K562 (cell line): ENCODE data around the gene ZBTB49. TPM values are rescaled to one million over a fixed set of nuclear protein-coding genes. Genes with fewer than 3 reads are reported as not detected.

Experiments used
- KDM2B ChIP-seq: fragments of 250-450 bp; sonication (Bioruptor Pico); IDR thresholded peaks from 2 replicates; pipeline ENCODE4 v1.8.0; 2021; ENCODE audit warnings: mild to moderate bottlenecking, moderate library complexity
- MTA2 ChIP-seq: fragments of 450-650 bp; IDR thresholded peaks from 2 replicates; pipeline ENCODE4 v1.6.1; 2016; ENCODE audit warnings: low read depth
- POLR2B ChIP-seq: fragments of 450-650 bp; IDR thresholded peaks from 2 replicates; pipeline ENCODE4 v1.6.1; 2018; ENCODE audit warnings: low read depth; ENCODE audit not compliant: partially characterized antibody
- SAFB ChIP-seq: fragments of 200-400 bp; formaldehyde crosslinking; IDR thresholded peaks from 2 replicates; pipeline ENCODE4 v1.6.1; 2017; ENCODE audit warnings: low read depth, low read length, borderline replicate concordance
- SIRT6 ChIP-seq: IDR thresholded peaks from one replicate; pipeline ENCODE4 v1.6.1; 2012; ENCODE audit warnings: low read depth, mild to moderate bottlenecking, control low read depth, inconsistent platforms, low read length, moderate library complexity
- SMARCA5 ChIP-seq: fragments of 450-650 bp; IDR thresholded peaks from 2 replicates; pipeline ENCODE4 v1.6.1; 2016
- TSC22D4 ChIP-seq: fragments of 450-650 bp; IDR thresholded peaks from 2 replicates; pipeline ENCODE4 v1.6.1; 2016; ENCODE audit warnings: missing genetic modification characterization, missing biosample characterization, control low read depth
- polyA plus RNA-seq, 8 experiments: library from polyadenylated mRNA; depleted of rRNA in 4 of 8; stranded (reverse) in 5 of 8; unstranded in 3 of 8; fragments of >200 nt; fragmentation: Nextera tagmentation in 2 of 8; fragmentation: Illumina TruSeq in 1 of 8; extraction: Ambion mirVana in 2 of 8; extraction: Trizol in 1 of 8; gene quantifications; 2 replicates each; pipeline versions ENCODE4 v1.2.1 to v1.2.3, GENCODE V29; 2011 to 2014; ENCODE audit warnings: inconsistent platforms in 1 of 8, missing spikeins in 1 of 8
- total RNA-seq, 7 experiments: library from RNA; depleted of rRNA in 6 of 7; stranded (reverse); fragments of >200 nt in 6 of 7; fragmentation: Illumina TruSeq in 2 of 7; extraction: Trizol in 2 of 7; gene quantifications; 2 replicates each; pipeline versions ENCODE4 v1.2.1 to v1.2.3, GENCODE V29; 2011 to 2021; ENCODE audit warnings: low replicate concordance in 1 of 7
- TF ChIP-seq, protein P1 (sequence below): fragments of 250-450 bp; sonication (Bioruptor Pico); IDR thresholded peaks from 2 replicates; pipeline ENCODE4 v1.4.0; 2020; ENCODE audit warnings: mild to moderate bottlenecking, moderate library complexity, borderline replicate concordance
- TF ChIP-seq, protein P2 (sequence below): sonication (generic); formaldehyde crosslinking; IDR thresholded peaks from 2 replicates; pipeline ENCODE4 v1.8.1; 2022; ENCODE audit warnings: missing genetic modification reagents
- TF ChIP-seq, protein P3 (sequence below): fragments of 450-650 bp; IDR thresholded peaks from 2 replicates; pipeline ENCODE4 v1.6.1; 2016; ENCODE audit warnings: missing biosample characterization, missing genetic modification characterization
- TF ChIP-seq, protein P4 (sequence below): IDR thresholded peaks from 2 replicates; pipeline ENCODE4 v1.6.1; 2011; ENCODE audit not compliant: insufficient read length; ENCODE audit errors: extremely low read depth
- TF ChIP-seq, protein P5 (sequence below): fragments of 450-650 bp; IDR thresholded peaks from 2 replicates; pipeline ENCODE4 v1.6.1; 2016; ENCODE audit warnings: low read depth, mild to moderate bottlenecking, moderate library complexity
- TF ChIP-seq, protein P6 (sequence below), 2 experiments: IDR thresholded peaks; 2 replicates each; pipeline ENCODE4 v1.6.1; 2011; ENCODE audit warnings: borderline replicate concordance in 1 of 2, control low read depth in 1 of 2, low read depth in 1 of 2, low read length in 1 of 2, mild to moderate bottlenecking in 1 of 2, mixed read lengths in 1 of 2, moderate library complexity in 1 of 2; ENCODE audit not compliant: insufficient read depth in 1 of 2, insufficient read length in 1 of 2, poor library complexity in 1 of 2, severe bottlenecking in 1 of 2; ENCODE audit errors: extremely low read depth in 1 of 2
- TF ChIP-seq, protein P7 (sequence below), 2 experiments: fragments of 250-450 bp in 1 of 2; fragments of 450-650 bp in 1 of 2; sonication (Bioruptor Pico) in 1 of 2; IDR thresholded peaks; 2 replicates each; pipeline versions ENCODE4 v1.6.1 to v1.8.0; 2016 to 2021; ENCODE audit warnings: mild to moderate bottlenecking in 2 of 2, moderate library complexity in 2 of 2, missing compliant biosample characterization in 1 of 2, missing genetic modification characterization in 1 of 2
- TF ChIP-seq, protein P8 (sequence below): sonication (generic); formaldehyde crosslinking; IDR thresholded peaks from 2 replicates; pipeline ENCODE4 v1.8.0; 2022; ENCODE audit warnings: mild to moderate bottlenecking, missing genetic modification reagents

ZBTB49 gene
- total and polyA plus RNA-seq, 9 of the 15 experiments (the other 6 are each of a cell fraction or from before 2014, with no cell fraction given): 0.49 to 8.0 (median 4.2) TPM

DNA sequence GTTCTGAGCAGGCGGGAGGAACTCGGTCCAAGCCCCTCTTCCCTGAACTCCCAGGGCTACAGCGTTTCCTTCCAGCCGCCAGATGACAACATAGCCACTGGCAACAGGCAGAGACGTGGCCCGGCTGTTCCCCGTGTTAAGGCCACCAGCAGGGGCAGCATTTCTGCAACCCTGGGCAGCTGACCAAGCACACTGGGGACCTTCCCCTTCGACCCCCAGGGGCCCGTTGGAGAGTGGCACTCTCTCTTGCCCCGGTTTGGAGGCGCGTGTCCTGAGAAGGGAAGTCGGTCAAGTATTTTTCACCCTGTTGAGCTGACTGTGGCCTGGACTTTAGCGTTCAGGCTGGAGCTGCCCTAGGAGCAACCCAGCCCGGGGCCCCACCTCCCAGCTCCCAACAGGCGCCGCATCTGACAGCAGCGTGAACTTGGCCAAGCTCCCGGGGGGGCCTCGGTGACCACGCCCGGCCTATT, 37.6 kb downstream of the ZBTB49 start (continued):
- TF ChIP-seq, protein P1, sequence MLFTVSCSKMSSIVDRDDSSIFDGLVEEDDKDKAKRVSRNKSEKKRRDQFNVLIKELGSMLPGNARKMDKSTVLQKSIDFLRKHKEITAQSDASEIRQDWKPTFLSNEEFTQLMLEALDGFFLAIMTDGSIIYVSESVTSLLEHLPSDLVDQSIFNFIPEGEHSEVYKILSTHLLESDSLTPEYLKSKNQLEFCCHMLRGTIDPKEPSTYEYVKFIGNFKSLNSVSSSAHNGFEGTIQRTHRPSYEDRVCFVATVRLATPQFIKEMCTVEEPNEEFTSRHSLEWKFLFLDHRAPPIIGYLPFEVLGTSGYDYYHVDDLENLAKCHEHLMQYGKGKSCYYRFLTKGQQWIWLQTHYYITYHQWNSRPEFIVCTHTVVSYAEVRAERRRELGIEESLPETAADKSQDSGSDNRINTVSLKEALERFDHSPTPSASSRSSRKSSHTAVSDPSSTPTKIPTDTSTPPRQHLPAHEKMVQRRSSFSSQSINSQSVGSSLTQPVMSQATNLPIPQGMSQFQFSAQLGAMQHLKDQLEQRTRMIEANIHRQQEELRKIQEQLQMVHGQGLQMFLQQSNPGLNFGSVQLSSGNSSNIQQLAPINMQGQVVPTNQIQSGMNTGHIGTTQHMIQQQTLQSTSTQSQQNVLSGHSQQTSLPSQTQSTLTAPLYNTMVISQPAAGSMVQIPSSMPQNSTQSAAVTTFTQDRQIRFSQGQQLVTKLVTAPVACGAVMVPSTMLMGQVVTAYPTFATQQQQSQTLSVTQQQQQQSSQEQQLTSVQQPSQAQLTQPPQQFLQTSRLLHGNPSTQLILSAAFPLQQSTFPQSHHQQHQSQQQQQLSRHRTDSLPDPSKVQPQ (CRISPR knock-in tag): no peak
- no peak for TF ChIP-seq SMARCA5
- TF ChIP-seq, protein P2, sequence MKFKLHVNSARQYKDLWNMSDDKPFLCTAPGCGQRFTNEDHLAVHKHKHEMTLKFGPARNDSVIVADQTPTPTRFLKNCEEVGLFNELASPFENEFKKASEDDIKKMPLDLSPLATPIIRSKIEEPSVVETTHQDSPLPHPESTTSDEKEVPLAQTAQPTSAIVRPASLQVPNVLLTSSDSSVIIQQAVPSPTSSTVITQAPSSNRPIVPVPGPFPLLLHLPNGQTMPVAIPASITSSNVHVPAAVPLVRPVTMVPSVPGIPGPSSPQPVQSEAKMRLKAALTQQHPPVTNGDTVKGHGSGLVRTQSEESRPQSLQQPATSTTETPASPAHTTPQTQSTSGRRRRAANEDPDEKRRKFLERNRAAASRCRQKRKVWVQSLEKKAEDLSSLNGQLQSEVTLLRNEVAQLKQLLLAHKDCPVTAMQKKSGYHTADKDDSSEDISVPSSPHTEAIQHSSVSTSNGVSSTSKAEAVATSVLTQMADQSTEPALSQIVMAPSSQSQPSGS (CRISPR knock-in tag): no peak
- TF ChIP-seq, protein P3, sequence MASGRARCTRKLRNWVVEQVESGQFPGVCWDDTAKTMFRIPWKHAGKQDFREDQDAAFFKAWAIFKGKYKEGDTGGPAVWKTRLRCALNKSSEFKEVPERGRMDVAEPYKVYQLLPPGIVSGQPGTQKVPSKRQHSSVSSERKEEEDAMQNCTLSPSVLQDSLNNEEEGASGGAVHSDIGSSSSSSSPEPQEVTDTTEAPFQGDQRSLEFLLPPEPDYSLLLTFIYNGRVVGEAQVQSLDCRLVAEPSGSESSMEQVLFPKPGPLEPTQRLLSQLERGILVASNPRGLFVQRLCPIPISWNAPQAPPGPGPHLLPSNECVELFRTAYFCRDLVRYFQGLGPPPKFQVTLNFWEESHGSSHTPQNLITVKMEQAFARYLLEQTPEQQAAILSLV (tag): no peak
- TF ChIP-seq, protein P4, sequence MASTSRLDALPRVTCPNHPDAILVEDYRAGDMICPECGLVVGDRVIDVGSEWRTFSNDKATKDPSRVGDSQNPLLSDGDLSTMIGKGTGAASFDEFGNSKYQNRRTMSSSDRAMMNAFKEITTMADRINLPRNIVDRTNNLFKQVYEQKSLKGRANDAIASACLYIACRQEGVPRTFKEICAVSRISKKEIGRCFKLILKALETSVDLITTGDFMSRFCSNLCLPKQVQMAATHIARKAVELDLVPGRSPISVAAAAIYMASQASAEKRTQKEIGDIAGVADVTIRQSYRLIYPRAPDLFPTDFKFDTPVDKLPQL: no peak
- no peak for TF ChIP-seq POLR2B
- no peak for TF ChIP-seq KDM2B (CRISPR knock-in tag)
- no peak for TF ChIP-seq MTA2
- TF ChIP-seq, protein P5, sequence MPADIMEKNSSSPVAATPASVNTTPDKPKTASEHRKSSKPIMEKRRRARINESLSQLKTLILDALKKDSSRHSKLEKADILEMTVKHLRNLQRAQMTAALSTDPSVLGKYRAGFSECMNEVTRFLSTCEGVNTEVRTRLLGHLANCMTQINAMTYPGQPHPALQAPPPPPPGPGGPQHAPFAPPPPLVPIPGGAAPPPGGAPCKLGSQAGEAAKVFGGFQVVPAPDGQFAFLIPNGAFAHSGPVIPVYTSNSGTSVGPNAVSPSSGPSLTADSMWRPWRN: no peak
- TF ChIP-seq, protein P6, sequence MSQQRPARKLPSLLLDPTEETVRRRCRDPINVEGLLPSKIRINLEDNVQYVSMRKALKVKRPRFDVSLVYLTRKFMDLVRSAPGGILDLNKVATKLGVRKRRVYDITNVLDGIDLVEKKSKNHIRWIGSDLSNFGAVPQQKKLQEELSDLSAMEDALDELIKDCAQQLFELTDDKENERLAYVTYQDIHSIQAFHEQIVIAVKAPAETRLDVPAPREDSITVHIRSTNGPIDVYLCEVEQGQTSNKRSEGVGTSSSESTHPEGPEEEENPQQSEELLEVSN (IDR thresholded peaks at IDR 0.05; ENCODE audit: borderline replicate concordance in 1 of 2, extremely low read depth in 1 of 2, insufficient read depth in 1 of 2, insufficient read length in 1 of 2, low read depth in 1 of 2, low read length in 1 of 2, poor library complexity in 1 of 2, severe bottlenecking in 1 of 2): no peak
- TF ChIP-seq SIRT6: no peak
- no peak for TF ChIP-seq SAFB
- TF ChIP-seq, protein P7, sequence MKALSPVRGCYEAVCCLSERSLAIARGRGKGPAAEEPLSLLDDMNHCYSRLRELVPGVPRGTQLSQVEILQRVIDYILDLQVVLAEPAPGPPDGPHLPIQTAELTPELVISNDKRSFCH (CRISPR knock-in tag; IDR thresholded peaks at IDR 0.05): no peak
- TF ChIP-seq, protein P7 (tag; IDR thresholded peaks at IDR 0.05): no peak
- no peak for TF ChIP-seq TSC22D4 (tag)
- TF ChIP-seq, protein P8, sequence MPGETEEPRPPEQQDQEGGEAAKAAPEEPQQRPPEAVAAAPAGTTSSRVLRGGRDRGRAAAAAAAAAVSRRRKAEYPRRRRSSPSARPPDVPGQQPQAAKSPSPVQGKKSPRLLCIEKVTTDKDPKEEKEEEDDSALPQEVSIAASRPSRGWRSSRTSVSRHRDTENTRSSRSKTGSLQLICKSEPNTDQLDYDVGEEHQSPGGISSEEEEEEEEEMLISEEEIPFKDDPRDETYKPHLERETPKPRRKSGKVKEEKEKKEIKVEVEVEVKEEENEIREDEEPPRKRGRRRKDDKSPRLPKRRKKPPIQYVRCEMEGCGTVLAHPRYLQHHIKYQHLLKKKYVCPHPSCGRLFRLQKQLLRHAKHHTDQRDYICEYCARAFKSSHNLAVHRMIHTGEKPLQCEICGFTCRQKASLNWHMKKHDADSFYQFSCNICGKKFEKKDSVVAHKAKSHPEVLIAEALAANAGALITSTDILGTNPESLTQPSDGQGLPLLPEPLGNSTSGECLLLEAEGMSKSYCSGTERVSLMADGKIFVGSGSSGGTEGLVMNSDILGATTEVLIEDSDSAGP: no peak
